Uterus (tissue), 4 donors: ENCODE results near the gene TUBA8. TPM values are rescaled to one million over a fixed set of nuclear protein-coding genes. Genes with fewer than 3 reads are reported as not detected.
A peak's percentile ranks its signal among the peaks of the same experiment; 100 is the strongest.
"Not testable (repeated sequence)": the region's sequence is repeated elsewhere in the genome, so short reads cannot be mapped to it uniquely, and the experiment has no call there.

ENCODE experiments used
- DNase-seq, 2 donors: peaks; one replicate each; pipeline ENCODE4 v3.0.0-alpha.2; 2019 to 2020
- H3K27ac ChIP-seq, 2 donors: fragments of 200-600 bp; sonication (generic); 1 replicate in 1 of 2; 2 replicates in 1 of 2; pipeline ENCODE4 v1.5.1; 2016 to 2018
- H3K27me3 ChIP-seq, 2 donors: fragments of 200-600 bp; sonication (generic); one replicate each; pipeline ENCODE4 v1.5.1; 2018 to 2019; ENCODE audit warnings: control low read depth in 1 of 2
- H3K36me3 ChIP-seq, 2 donors: fragments of 200-600 bp; sonication (generic); one replicate each; pipeline ENCODE4 v1.5.1; 2019; ENCODE audit warnings: control low read depth in 1 of 2
- H3K4me1 ChIP-seq, 2 donors: fragments of 200-600 bp; sonication (generic); one replicate each; pipeline ENCODE4 v1.5.1; 2018 to 2019; ENCODE audit warnings: control low read depth in 1 of 2
- H3K4me3 ChIP-seq, 2 donors: fragments of 200-600 bp; sonication (generic); 1 replicate in 1 of 2; 2 replicates in 1 of 2; pipeline ENCODE4 v1.5.1; 2018 to 2019; ENCODE audit warnings: mild to moderate bottlenecking in 1 of 2
- H3K9me3 ChIP-seq, 2 donors: fragments of 200-600 bp; sonication (generic); one replicate each; pipeline ENCODE4 v1.5.1; 2019; ENCODE audit warnings: control low read depth in 1 of 2
- CTCF ChIP-seq, 4 experiments: fragments of 200-600 bp in 2 of 4; fragments of 450-650 bp in 2 of 4; sonication (generic) in 2 of 4; IDR thresholded peaks; one replicate each; pipeline ENCODE4 v1.5.1; 2016 to 2019; ENCODE audit warnings: antibody characterized with exemption in 4 of 4, mild to moderate bottlenecking in 2 of 4, moderate library complexity in 1 of 4
- POLR2A ChIP-seq, 2 donors: fragments of 450-650 bp; IDR thresholded peaks; one replicate each; pipeline ENCODE4 v1.6.1; 2016; ENCODE audit warnings: antibody characterized with exemption in 2 of 2, mild to moderate bottlenecking in 1 of 2, moderate library complexity in 1 of 2
- intact Hi-C: fragments of 100-400 bp; cut with DNase I; formaldehyde crosslinking; loops from one replicate; pipeline ENCODE4 v1.15.1; 2023; ENCODE audit warnings: low total_unique reads
- total RNA-seq, 4 donors: library from RNA; depleted of rRNA in 3 of 4; stranded (reverse); fragments of >200 nt in 3 of 4; gene quantifications; one replicate each; pipeline versions ENCODE4 v1.1.0 to v1.2.4, GENCODE V29; 2014 to 2023
- donor health status: DM: yes; HTN: yes; CAD: no.

Gene TUBA8
- total RNA-seq, 4 donors from 2014 or later, result 0.90 to 14.6 (median 2.2) TPM; not detected in 1

DNA sequence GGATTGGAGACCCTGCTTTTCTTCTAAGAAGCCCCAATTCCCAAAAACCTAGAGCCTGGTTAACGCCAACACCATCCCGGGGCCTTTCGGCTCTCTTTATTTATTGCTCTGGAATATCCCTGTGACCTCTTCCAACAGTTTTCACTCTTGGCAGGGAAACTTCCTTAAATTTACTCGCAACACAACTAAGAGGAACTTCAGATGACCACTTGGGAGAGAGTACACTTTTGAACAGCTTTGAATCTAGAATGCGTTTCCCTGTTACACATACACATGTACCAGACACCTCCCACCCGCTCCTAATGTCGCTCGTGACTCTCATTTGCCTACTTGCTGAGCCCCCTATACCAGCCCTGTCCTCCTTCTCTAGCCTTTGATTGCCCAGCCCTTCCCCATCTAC, 19.4 kb downstream of the TUBA8 start:
- H3K27me3 ChIP-seq, result no peaks in the 10 kb centered on the region
- no peaks in the 10 kb centered on the region for H3K4me1 ChIP-seq
- H3K36me3 ChIP-seq, result no peaks in the 10 kb centered on the region
- intact Hi-C loops, result no loop called here
- H3K27ac ChIP-seq, result no peak overlapping the region
- TF ChIP-seq POLR2A (IDR thresholded peaks at IDR 0.05), result no peak
- no peak for TF ChIP-seq CTCF (IDR thresholded peaks at IDR 0.05)
- H3K9me3 ChIP-seq, result no peaks in the 10 kb centered on the region
- DNase-seq, result peak in 1 of 2 donors; percentile 12
- H3K4me3 ChIP-seq, result no peak overlapping the region

DNA sequence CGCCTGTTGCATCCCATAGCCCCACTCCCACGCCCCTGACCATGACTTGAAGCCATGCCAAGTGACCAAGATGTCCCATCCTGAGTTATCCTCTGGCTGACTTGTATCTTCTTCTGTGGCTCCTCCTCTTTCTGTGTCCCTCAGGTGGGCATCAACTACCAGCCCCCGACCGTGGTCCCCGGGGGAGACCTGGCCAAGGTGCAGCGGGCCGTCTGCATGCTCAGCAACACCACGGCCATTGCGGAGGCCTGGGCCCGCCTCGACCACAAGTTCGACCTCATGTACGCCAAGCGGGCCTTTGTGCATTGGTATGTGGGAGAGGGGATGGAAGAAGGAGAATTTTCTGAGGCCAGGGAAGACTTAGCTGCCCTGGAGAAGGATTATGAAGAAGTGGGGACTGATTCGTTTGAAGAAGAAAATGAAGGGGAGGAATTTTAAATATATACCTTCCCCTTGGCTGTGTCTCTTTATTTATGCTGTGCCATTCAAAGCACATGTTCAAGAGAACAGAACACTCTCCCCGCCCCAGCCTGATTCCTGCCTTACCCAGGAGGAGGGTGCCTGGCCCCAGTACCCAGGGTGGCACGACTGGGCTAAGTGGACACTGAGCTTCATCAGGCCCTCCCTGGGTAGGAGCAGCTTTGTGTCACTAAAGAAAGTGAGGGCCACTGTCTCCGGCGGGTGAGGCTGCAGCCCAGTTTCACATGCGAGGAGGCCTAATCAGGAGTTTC, 20.3 kb downstream of the TUBA8 start:
- H3K9me3 ChIP-seq, result no peaks in the 10 kb centered on the region
- peak in 1 of 2 donors; percentile 8 for DNase-seq
- H3K27ac ChIP-seq, result no peak overlapping the region
- no peaks in the 10 kb centered on the region for H3K4me1 ChIP-seq
- intact Hi-C loops, result no loop called here
- TF ChIP-seq POLR2A (IDR thresholded peaks at IDR 0.05), result no peak
- no peak for TF ChIP-seq CTCF (IDR thresholded peaks at IDR 0.05)
- no peak overlapping the region for H3K4me3 ChIP-seq
- H3K27me3 ChIP-seq, result no peaks in the 10 kb centered on the region
- no peaks in the 10 kb centered on the region for H3K36me3 ChIP-seq

DNA sequence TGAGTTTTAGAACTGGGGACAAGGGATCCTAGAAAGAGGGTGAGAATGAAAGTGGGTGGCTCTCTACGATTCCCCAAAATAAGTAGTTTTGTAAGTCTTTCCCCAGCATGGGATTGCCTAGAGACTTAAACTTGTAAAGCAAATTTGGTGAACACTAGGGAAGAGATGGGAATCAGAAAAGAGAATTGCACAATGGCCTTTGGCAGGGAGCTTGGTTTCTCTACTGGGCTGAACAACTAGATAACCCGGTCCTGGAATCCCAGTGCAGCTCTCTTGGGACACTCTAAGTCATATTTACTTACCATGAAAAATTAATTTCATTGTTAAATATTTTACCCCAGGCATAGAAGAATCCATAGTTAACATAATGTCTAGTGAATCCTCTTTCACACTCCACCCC, 22.8 kb downstream of the TUBA8 start:
- TF ChIP-seq CTCF (IDR thresholded peaks at IDR 0.05) (no peak), POLR2A (IDR thresholded peaks at IDR 0.05) (no peak)
- Histone ChIP-seq H3K9me3 (no peaks in the 10 kb centered on the region), H3K27ac (peak overlapping the region; percentile 27 to 30), H3K4me3 (no peak overlapping the region), H3K27me3 (no peaks in the 10 kb centered on the region), H3K36me3 (no peaks in the 10 kb centered on the region), H3K4me1 (no peaks in the 10 kb centered on the region)
- intact Hi-C loops, result no loop called here
- DNase-seq, result peak in 1 of 2 donors; percentile 48

GRCh38 chr22:18136563-18137320, 26.1 kb downstream of the TUBA8 start:
- no peak overlapping the region for H3K4me3 ChIP-seq
- no peaks in the 10 kb centered on the region for H3K27me3 ChIP-seq
- intact Hi-C loops, result no loop called here
- TF ChIP-seq CTCF (IDR thresholded peaks at IDR 0.05), result no peak
- TF ChIP-seq POLR2A (IDR thresholded peaks at IDR 0.05), result no peak
- H3K4me1 ChIP-seq, result no peaks in the 10 kb centered on the region
- H3K36me3 ChIP-seq, result no peaks in the 10 kb centered on the region
- H3K9me3 ChIP-seq, result no peaks in the 10 kb centered on the region
- DNase-seq, result no peak
- no peak overlapping the region for H3K27ac ChIP-seq

DNA sequence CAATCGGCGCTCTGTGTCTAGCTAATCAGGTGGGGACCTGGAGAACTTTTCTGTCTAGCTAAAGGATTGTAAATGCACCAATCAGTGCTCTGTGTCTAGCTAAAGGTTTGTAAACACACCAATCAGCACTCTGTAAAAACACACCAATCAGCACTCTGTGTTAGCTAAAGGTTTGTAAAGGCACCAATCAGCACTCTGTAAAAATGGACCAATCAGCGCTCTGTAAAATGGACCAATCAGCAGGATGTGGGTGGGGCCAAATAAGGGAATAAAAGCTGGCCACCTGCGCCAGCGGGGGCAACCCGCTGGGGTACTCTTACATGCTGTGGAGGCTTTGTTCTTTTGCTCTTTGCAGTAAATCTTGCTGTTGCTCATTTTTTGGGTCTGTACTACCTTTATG, 30.4 kb downstream of the TUBA8 start:
- H3K9me3 ChIP-seq, intact Hi-C loops, H3K4me3 ChIP-seq, H3K27me3 ChIP-seq, DNase-seq, H3K36me3 ChIP-seq, H3K27ac ChIP-seq, H3K4me1 ChIP-seq: not testable (repeated sequence)
